Epithelial cell of prostate (primary cell): Measurements from ENCODE around the gene PITPNM1.
"Not testable (repeated sequence)": the region's sequence is repeated elsewhere in the genome, so short reads cannot be mapped to it uniquely, and the experiment has no call there.

ENCODE experiments used
- DNase-seq: peaks from one replicate; pipeline ENCODE4 v3.0.0-alpha.2; 2011; ENCODE audit warnings: low read depth, low spot score
- H3K27ac ChIP-seq: fragments of 450-650 bp; 2 replicates; pipeline ENCODE4 v1.5.1; 2017; ENCODE audit warnings: mild to moderate bottlenecking

The PITPNM1 gene

GRCh38 chr11:67504950-67505581, at the start of gene PITPNM1:
Gene PITPNM1 (minus strand): TSS chr11:67505363. CDS start chr11:67504180, 1,183 bp downstream.
- peak within 1 kb of the TSS; percentile 98 for H3K27ac ChIP-seq
- no peak for DNase-seq

- not testable (repeated sequence) for H3K27ac ChIP-seq, DNase-seq
Measured at GRCh38 chr11:67551697-67552096, 46.5 kb upstream of the PITPNM1 start.

- no peak for DNase-seq
- no peak overlapping the region for H3K27ac ChIP-seq
Measured at GRCh38 chr11:67551127-67551526, 46.0 kb upstream of the PITPNM1 start.

GRCh38 chr11:67548555-67549110, 43.5 kb upstream of the PITPNM1 start:
- no peak overlapping the region for H3K27ac ChIP-seq
- no peak for DNase-seq

GRCh38 chr11:67548112-67548511, 42.9 kb upstream of the PITPNM1 start:
- not testable (repeated sequence) for H3K27ac ChIP-seq, DNase-seq

GRCh38 chr11:67545280-67545679, 40.1 kb upstream of the PITPNM1 start:
- no peak overlapping the region for H3K27ac ChIP-seq

GRCh38 chr11:67544616-67545242, 39.6 kb upstream of the PITPNM1 start:
- no peak overlapping the region for H3K27ac ChIP-seq
- DNase-seq: no peak

More at GRCh38 chr11:67545280-67545679, 40.1 kb upstream of the PITPNM1 start:
- DNase-seq: no peak

- DNase-seq: no peak
- H3K27ac ChIP-seq: no peak overlapping the region
Measured at GRCh38 chr11:67543585-67543984, 38.4 kb upstream of the PITPNM1 start.

- DNase-seq: no peak
- H3K27ac ChIP-seq: no peak overlapping the region
Measured at GRCh38 chr11:67542971-67543370, 37.8 kb upstream of the PITPNM1 start.

- H3K27ac ChIP-seq: no peak overlapping the region
- DNase-seq: no peak
Measured at GRCh38 chr11:67542169-67542568, 37.0 kb upstream of the PITPNM1 start.

- no peak overlapping the region for H3K27ac ChIP-seq
- no peak for DNase-seq
Measured at GRCh38 chr11:67541198-67541597, 36.0 kb upstream of the PITPNM1 start.

GRCh38 chr11:67539550-67539949, 34.4 kb upstream of the PITPNM1 start:
- no peak for DNase-seq
- H3K27ac ChIP-seq: no peak overlapping the region

GRCh38 chr11:67538823-67539505, 33.8 kb upstream of the PITPNM1 start:
- no peak overlapping the region for H3K27ac ChIP-seq
- DNase-seq: no peak

- DNase-seq: no peak
- H3K27ac ChIP-seq: no peak overlapping the region
Measured at GRCh38 chr11:67538306-67538705, 33.1 kb upstream of the PITPNM1 start.

- no peak for DNase-seq
- H3K27ac ChIP-seq: no peak overlapping the region
Measured at GRCh38 chr11:67535561-67535960, 30.4 kb upstream of the PITPNM1 start.

GRCh38 chr11:67534070-67534679, 29.0 kb upstream of the PITPNM1 start:
- DNase-seq: no peak
- no peak overlapping the region for H3K27ac ChIP-seq

- DNase-seq: no peak
- no peak overlapping the region for H3K27ac ChIP-seq
Measured at GRCh38 chr11:67532889-67533288, 27.7 kb upstream of the PITPNM1 start.

GRCh38 chr11:67530282-67530592, 25.1 kb upstream of the PITPNM1 start:
- DNase-seq: no peak
- no peak overlapping the region for H3K27ac ChIP-seq

GRCh38 chr11:67528376-67528775, 23.2 kb upstream of the PITPNM1 start:
- DNase-seq: no peak
- H3K27ac ChIP-seq: no peak overlapping the region

GRCh38 chr11:67525275-67525976, 20.3 kb upstream of the PITPNM1 start:
- H3K27ac ChIP-seq: no peak overlapping the region

More at GRCh38 chr11:67525275-67525976, 20.3 kb upstream of the PITPNM1 start:
- no peak for DNase-seq
